ENCODE data around the gene ZDHHC4. TPM values are rescaled to one million over a fixed set of nuclear protein-coding genes. Genes with fewer than 3 reads are reported as not detected.
A peak's percentile ranks its signal among the peaks of the same experiment; 100 is the strongest.

Gene ZDHHC4
- total RNA-seq, 1 experiment from 2014 or later = 62.0 TPM

- no peak for DNase-seq
- H3K27me3 ChIP-seq (ENCODE audit: insufficient read depth, low read length) = no peaks in the 10 kb centered on the region
- H4K91ac ChIP-seq (ENCODE audit: insufficient read length, low read depth, low read length) = no peak overlapping the region
- no peak overlapping the region for H2BK20ac ChIP-seq (ENCODE audit: low read depth, low read length, poor library complexity, severe bottlenecking)
- H3K27ac Mint-ChIP-seq = no peak overlapping the region
- H3K56ac ChIP-seq (ENCODE audit: insufficient read length, low read depth, low read length) = no peak overlapping the region
- no peak overlapping the region for H2BK120ac ChIP-seq (ENCODE audit: low read depth, low read length, poor library complexity, severe bottlenecking)
- H3K14ac ChIP-seq (ENCODE audit: insufficient read depth, low read length) = no peak overlapping the region
- no peak overlapping the region for H3K18ac ChIP-seq (ENCODE audit: insufficient read length, low read depth, low read length)
- no peaks in the 10 kb centered on the region; a peak in 1 of 4 replicates for H3K4me1 Mint-ChIP-seq
- H2AFZ ChIP-seq (ENCODE audit: low read length) = no peak overlapping the region
- H3K27ac ChIP-seq (ENCODE audit: insufficient read length, low read depth, low read length) = no peak overlapping the region
- no peaks in the 10 kb centered on the region for H3K9me3 Mint-ChIP-seq
- no peak overlapping the region for H4K5ac ChIP-seq (ENCODE audit: insufficient read length, low read depth, low read length)
- no CpG with 5 or more reads among the region's 6 CpGs for WGBS (ENCODE audit: extremely low coverage, insufficient read length, low lambda C conversion rate)
- no peaks in the 10 kb centered on the region for H3K79me2 ChIP-seq (ENCODE audit: insufficient read depth, low read length)
- H3K79me1 ChIP-seq (ENCODE audit: insufficient read depth, low read depth, low read length, poor library complexity, severe bottlenecking) = no peaks in the 10 kb centered on the region
- no peak overlapping the region for H3K9ac ChIP-seq (ENCODE audit: extremely low read depth, insufficient read length, low read length)
- H3K23ac ChIP-seq (ENCODE audit: insufficient read length, low read depth, low read length) = no peak overlapping the region
- no peak overlapping the region for H3K4me2 ChIP-seq (ENCODE audit: insufficient read depth, insufficient read length, low read length)
- no peak overlapping the region for H2AK5ac ChIP-seq (ENCODE audit: insufficient read length, low read length)
- no peak overlapping the region for H3T11ph ChIP-seq (ENCODE audit: low read length)
- no peak overlapping the region for H2BK15ac ChIP-seq (ENCODE audit: low read depth, low read length)
- no peak overlapping the region for H3K4ac ChIP-seq (ENCODE audit: low read depth, low read length)
- peaks cover 3 to 11% (median 4%) of the 10 kb centered on the region in 3 experiments; a peak in 6 of 7 replicates for H3K36me3 Mint-ChIP-seq (ENCODE audit: insufficient read depth in 1 of 3, low read depth in 3 of 3)
- TF ChIP-seq, protein P1, sequence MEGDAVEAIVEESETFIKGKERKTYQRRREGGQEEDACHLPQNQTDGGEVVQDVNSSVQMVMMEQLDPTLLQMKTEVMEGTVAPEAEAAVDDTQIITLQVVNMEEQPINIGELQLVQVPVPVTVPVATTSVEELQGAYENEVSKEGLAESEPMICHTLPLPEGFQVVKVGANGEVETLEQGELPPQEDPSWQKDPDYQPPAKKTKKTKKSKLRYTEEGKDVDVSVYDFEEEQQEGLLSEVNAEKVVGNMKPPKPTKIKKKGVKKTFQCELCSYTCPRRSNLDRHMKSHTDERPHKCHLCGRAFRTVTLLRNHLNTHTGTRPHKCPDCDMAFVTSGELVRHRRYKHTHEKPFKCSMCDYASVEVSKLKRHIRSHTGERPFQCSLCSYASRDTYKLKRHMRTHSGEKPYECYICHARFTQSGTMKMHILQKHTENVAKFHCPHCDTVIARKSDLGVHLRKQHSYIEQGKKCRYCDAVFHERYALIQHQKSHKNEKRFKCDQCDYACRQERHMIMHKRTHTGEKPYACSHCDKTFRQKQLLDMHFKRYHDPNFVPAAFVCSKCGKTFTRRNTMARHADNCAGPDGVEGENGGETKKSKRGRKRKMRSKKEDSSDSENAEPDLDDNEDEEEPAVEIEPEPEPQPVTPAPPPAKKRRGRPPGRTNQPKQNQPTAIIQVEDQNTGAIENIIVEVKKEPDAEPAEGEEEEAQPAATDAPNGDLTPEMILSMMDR (conservative IDR thresholded peaks at IDR 0.05) = 0 out of 3 replicates have a peak, but pooled peaks have one; percentile 13
- no peak overlapping the region for H2BK12ac ChIP-seq (ENCODE audit: insufficient read length, low read depth, low read length)
- H4K20me1 ChIP-seq (ENCODE audit: control insufficient read depth, insufficient read depth, insufficient read length) = no peaks in the 10 kb centered on the region
- no peak overlapping the region for H2BK5ac ChIP-seq (ENCODE audit: insufficient read length, low read length)
- no peak overlapping the region for H4K8ac ChIP-seq (replicated peaks; ENCODE audit: insufficient read length, low read depth, low read length)
- no peaks in the 10 kb centered on the region for H3K23me2 ChIP-seq (ENCODE audit: insufficient read length, low read depth, low read length, poor library complexity, severe bottlenecking)
- no peaks in the 10 kb centered on the region for H3K4me1 ChIP-seq (ENCODE audit: insufficient read depth, low read length)
- no peaks in the 10 kb centered on the region for H3K9me3 ChIP-seq (ENCODE audit: control insufficient read depth, low read depth, low read length)
- 0 out of 2 replicates have a peak, but pooled peaks cover 1% of the 10 kb centered on the region for H3K27me3 Mint-ChIP-seq (ENCODE audit: low read depth)
- no peak overlapping the region for H3K4me3 Mint-ChIP-seq
These were observed 50.8 kb downstream of the ZDHHC4 start for GRCh38 chr7:6628045-6628444.
